Loucy (cell line): ENCODE data around the gene CISTR.

Experiments used
- H2AFZ ChIP-seq: fragments of 200-600 bp; sonication (generic); 2 replicates; pipeline ENCODE4 v1.6.0; 2016; ENCODE audit warnings: antibody characterized with exemption, mild to moderate bottlenecking, low read length, moderate library complexity
- H3F3A ChIP-seq: fragments of 200-600 bp; 2 replicates; pipeline ENCODE4 v1.6.0; 2016; ENCODE audit warnings: antibody characterized with exemption, low read depth, mild to moderate bottlenecking
- H3K27me3 ChIP-seq: fragments of 200-600 bp; sonication (generic); 2 replicates; pipeline ENCODE4 v1.6.1; 2014; ENCODE audit warnings: low read length, mild to moderate bottlenecking; ENCODE audit not compliant: insufficient read depth, poor library complexity, severe bottlenecking
- H3K36me3 ChIP-seq: fragments of 200-600 bp; sonication (generic); 2 replicates; pipeline ENCODE4 v1.6.1; 2016; ENCODE audit warnings: low read length; ENCODE audit not compliant: insufficient read depth
- H3K4me1 ChIP-seq: fragments of 200-600 bp; sonication (generic); 2 replicates; pipeline ENCODE4 v1.5.1; 2014; ENCODE audit warnings: low read length, mild to moderate bottlenecking; ENCODE audit not compliant: insufficient read depth, poor library complexity, severe bottlenecking
- H3K4me2 ChIP-seq: fragments of 200-600 bp; sonication (generic); 2 replicates; pipeline ENCODE4 v1.6.0; 2014; ENCODE audit warnings: antibody characterized with exemption, low read length, low read depth, mild to moderate bottlenecking; ENCODE audit not compliant: poor library complexity, severe bottlenecking
- H3K4me3 ChIP-seq: fragments of 200-600 bp; sonication (generic); 2 replicates; pipeline ENCODE4 v1.5.1; 2014; ENCODE audit warnings: low read length, mild to moderate bottlenecking, mixed read lengths; ENCODE audit not compliant: poor library complexity, severe bottlenecking
- H3K79me2 ChIP-seq: fragments of 200-600 bp; sonication (generic); 2 replicates; pipeline ENCODE4 v1.6.1; 2014; ENCODE audit warnings: low read length; ENCODE audit not compliant: insufficient read depth
- H3K9ac ChIP-seq: fragments of 200-600 bp; sonication (generic); 2 replicates; pipeline ENCODE4 v1.6.0; 2014; ENCODE audit warnings: mild to moderate bottlenecking, low read depth, low read length, moderate library complexity; ENCODE audit not compliant: poor library complexity, severe bottlenecking
- H3K9me2 ChIP-seq: fragments of 200-600 bp; sonication (generic); replicated peaks from 2 replicates; pipeline ENCODE4 v1.6.1; 2016; ENCODE audit warnings: low read depth, low read length, mixed read lengths
- H3K9me3 ChIP-seq: fragments of 200-600 bp; sonication (generic); 2 replicates; pipeline ENCODE4 v1.6.1; 2014; ENCODE audit warnings: mild to moderate bottlenecking, antibody characterized with exemption, low read length, low read depth; ENCODE audit not compliant: insufficient read depth
- H4K20me1 ChIP-seq: fragments of 200-600 bp; sonication (generic); 2 replicates; pipeline ENCODE4 v1.6.0; 2014; ENCODE audit warnings: antibody characterized with exemption, low read length, mild to moderate bottlenecking; ENCODE audit not compliant: insufficient read depth, poor library complexity, severe bottlenecking
- CTCF ChIP-seq: fragments of 200-600 bp; sonication (generic); conservative IDR thresholded peaks from 2 replicates; pipeline ENCODE4 v1.5.1; 2014; ENCODE audit warnings: mild to moderate bottlenecking, antibody characterized with exemption, low read length
- EZH2phosphoT487 ChIP-seq: fragments of 200-600 bp; IDR thresholded peaks from 2 replicates; pipeline ENCODE4 v1.6.1; 2018; ENCODE audit warnings: antibody characterized with exemption, mild to moderate bottlenecking, moderate library complexity, borderline replicate concordance

Gene CISTR

GRCh38 chr12:53747095-53747494, 4.7 kb downstream of the CISTR start:
- Histone ChIP-seq H3K9ac (peak overlapping the region; percentile 49), H3K9me2 (no peaks in the 10 kb centered on the region), H3K4me3 (peak overlapping the region; percentile 60), H3K79me2 (no peaks in the 10 kb centered on the region), H3K27me3 (no peaks in the 10 kb centered on the region), H3K9me3 (no peaks in the 10 kb centered on the region), H3K4me2 (peak overlapping the region; percentile 84), H3K36me3 (no peaks in the 10 kb centered on the region), H4K20me1 (no peaks in the 10 kb centered on the region), H3K4me1 (peaks cover 12% of the 10 kb centered on the region), H2AFZ (peak overlapping the region; percentile 96), H3F3A (no peaks in the 10 kb centered on the region)
- no peak for TF ChIP-seq EZH2phosphoT487
- no peak for TF ChIP-seq CTCF

GRCh38 chr12:53746592-53747092, 5.1 kb downstream of the CISTR start:
- H2AFZ ChIP-seq: peak overlapping the region; percentile 96
- H3K9ac ChIP-seq: peak overlapping the region; percentile 49
- peak overlapping the region; percentile 60 for H3K4me3 ChIP-seq
- no peaks in the 10 kb centered on the region for H3K9me3 ChIP-seq
- peaks cover 12% of the 10 kb centered on the region for H3K4me1 ChIP-seq
- H4K20me1 ChIP-seq: no peaks in the 10 kb centered on the region
- H3K27me3 ChIP-seq: no peaks in the 10 kb centered on the region
- H3K9me2 ChIP-seq: no peaks in the 10 kb centered on the region
- no peaks in the 10 kb centered on the region for H3K79me2 ChIP-seq
- H3K4me2 ChIP-seq: peak overlapping the region; percentile 84
- H3K36me3 ChIP-seq: no peaks in the 10 kb centered on the region
- TF ChIP-seq CTCF (peak; percentile 100), EZH2phosphoT487 (no peak)
- H3F3A ChIP-seq: no peaks in the 10 kb centered on the region

GRCh38 chr12:53744751-53745150, 7.0 kb downstream of the CISTR start:
- Histone ChIP-seq H3K27me3 (no peaks in the 10 kb centered on the region), H3K4me2 (no peak overlapping the region), H4K20me1 (no peaks in the 10 kb centered on the region), H3K79me2 (no peaks in the 10 kb centered on the region), H3F3A (no peaks in the 10 kb centered on the region), H3K4me1 (peaks cover 12% of the 10 kb centered on the region), H3K9me2 (no peaks in the 10 kb centered on the region), H3K4me3 (no peak overlapping the region), H3K36me3 (no peaks in the 10 kb centered on the region), H3K9ac (no peak overlapping the region), H2AFZ (no peak overlapping the region), H3K9me3 (no peaks in the 10 kb centered on the region)
- no peak for TF ChIP-seq EZH2phosphoT487

- Histone ChIP-seq H3K4me1 (peaks cover 12% of the 10 kb centered on the region), H4K20me1 (no peaks in the 10 kb centered on the region), H3K36me3 (no peaks in the 10 kb centered on the region), H3K79me2 (no peaks in the 10 kb centered on the region), H3K9ac (no peak overlapping the region), H2AFZ (no peak overlapping the region), H3F3A (no peaks in the 10 kb centered on the region), H3K4me2 (no peak overlapping the region), H3K27me3 (no peaks in the 10 kb centered on the region), H3K9me3 (no peaks in the 10 kb centered on the region), H3K4me3 (no peak overlapping the region), H3K9me2 (no peaks in the 10 kb centered on the region)
- TF ChIP-seq CTCF (no peak), EZH2phosphoT487 (no peak)
Observed at GRCh38 chr12:53744130-53744441, 7.7 kb downstream of the CISTR start.
